Breast epithelium (tissue), 4 donors: ENCODE data around the gene GRIN1. TPM values are rescaled to one million over a fixed set of nuclear protein-coding genes. Genes with fewer than 3 reads are reported as not detected.

Experiments
- DNase-seq, 2 donors: peaks; one replicate each; pipeline ENCODE4 v3.0.0-alpha.2; 2019; ENCODE audit warnings: low spot score in 2 of 2
- H3K27ac ChIP-seq, 2 donors: fragments of 200-600 bp; sonication (generic) in 1 of 2; one replicate each; pipeline ENCODE4 v1.5.1; 2016 to 2019; ENCODE audit warnings: mild to moderate bottlenecking in 1 of 2
- H3K27me3 ChIP-seq, 2 donors: fragments of 200-600 bp; sonication (generic) in 1 of 2; one replicate each; pipeline versions ENCODE4 v1.5.1 to v1.6.0; 2017 to 2019; ENCODE audit warnings: control low read depth in 1 of 2, mild to moderate bottlenecking in 1 of 2
- H3K36me3 ChIP-seq: fragments of 200-600 bp; one replicate; pipeline ENCODE4 v1.5.1; 2019
- H3K4me1 ChIP-seq, 2 donors: fragments of 200-600 bp; sonication (generic); one replicate each; pipeline ENCODE4 v1.5.1; 2016 to 2019; ENCODE audit warnings: control low read depth in 1 of 2
- H3K4me3 ChIP-seq, 3 donors: fragments of 200-600 bp; sonication (generic); 1 replicate in 2 of 3; 2 replicates in 1 of 3; pipeline ENCODE4 v1.5.1; 2016 to 2019; ENCODE audit warnings: mild to moderate bottlenecking in 3 of 3, moderate library complexity in 2 of 3
- H3K9me3 ChIP-seq, 2 donors: fragments of 200-600 bp; sonication (generic) in 1 of 2; one replicate each; pipeline ENCODE4 v1.5.1; 2016 to 2019; ENCODE audit warnings: control low read depth in 1 of 2
- POLR2A ChIP-seq: fragments of 450-650 bp; IDR thresholded peaks from one replicate; pipeline ENCODE4 v1.6.1; 2016; ENCODE audit warnings: antibody characterized with exemption, mild to moderate bottlenecking, moderate library complexity
- POLR2AphosphoS5 ChIP-seq, 3 donors: sonication (generic); formaldehyde crosslinking; IDR thresholded peaks; one replicate each; pipeline ENCODE4 v1.6.1; 2017; ENCODE audit warnings: antibody characterized with exemption in 3 of 3
- intact Hi-C: fragments of 100-400 bp; cut with DNase I; formaldehyde crosslinking; loops from one replicate; pipeline ENCODE4 v1.15.1; 2023; ENCODE audit warnings: low total_unique reads
- total RNA-seq, 3 donors: library from RNA; depleted of rRNA; stranded (reverse); fragments of >200 nt; gene quantifications; one replicate each; pipeline ENCODE4 v1.1.0, GENCODE V29; 2016
- TF ChIP-seq, protein P1 (sequence below), 3 donors: fragments of 450-650 bp; IDR thresholded peaks; one replicate each; pipeline ENCODE4 v1.5.1; 2016 to 2017; ENCODE audit warnings: antibody characterized with exemption in 3 of 3, mild to moderate bottlenecking in 3 of 3, moderate library complexity in 3 of 3

GRIN1 gene
- total RNA-seq, 3 donors from 2014 or later = 1.3 to 1.9 TPM; not detected in 1

DNA sequence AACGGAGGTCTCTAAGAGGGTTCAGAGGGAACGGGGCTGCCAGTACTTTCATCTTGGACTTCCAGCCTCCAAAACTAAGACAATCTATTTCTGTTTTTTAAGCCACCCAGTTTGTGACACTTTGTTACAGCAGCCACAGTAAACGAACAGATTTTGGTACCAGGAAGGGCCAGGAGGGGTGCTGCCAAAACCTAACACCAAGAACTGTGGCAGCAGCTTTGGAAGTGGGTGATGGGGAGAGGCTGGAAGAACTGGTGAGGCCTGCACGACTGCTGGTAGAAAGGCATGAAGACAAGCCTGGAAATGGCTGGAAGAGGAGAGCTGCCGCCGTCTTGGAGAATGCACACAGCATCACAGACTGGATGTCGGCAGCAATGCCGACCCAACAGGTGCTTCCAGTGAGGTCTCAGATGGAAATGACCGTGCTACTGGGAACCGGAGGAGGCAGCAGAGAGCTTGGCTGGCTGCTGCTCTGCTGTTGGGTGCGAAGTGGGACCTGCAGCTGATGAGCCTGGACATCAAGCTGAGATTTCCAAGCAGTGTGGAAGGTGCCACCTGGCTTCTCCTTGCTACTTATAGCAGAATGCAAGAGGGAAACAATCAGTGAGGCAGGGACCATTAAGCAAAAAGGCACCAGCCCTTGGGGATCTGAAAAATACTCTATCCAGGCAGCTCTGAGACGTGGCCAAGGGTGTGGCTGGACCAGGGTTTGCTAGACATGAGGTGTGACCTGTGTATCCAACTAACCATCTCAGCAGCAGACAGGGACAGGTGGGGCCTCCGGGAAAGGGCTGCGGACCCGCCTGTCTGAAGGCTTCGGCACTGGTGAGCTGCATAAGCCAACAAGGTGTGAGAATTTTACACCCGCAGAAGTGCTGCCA is 37.6 kb downstream of the GRIN1 start:
- peaks cover 10 to 11% of the 10 kb centered on the region in 2 donors for H3K4me1 ChIP-seq
- no peaks in the 10 kb centered on the region for H3K27me3 ChIP-seq
- intact Hi-C loops = no loop called here
- no peak for DNase-seq
- TF ChIP-seq, protein P1, sequence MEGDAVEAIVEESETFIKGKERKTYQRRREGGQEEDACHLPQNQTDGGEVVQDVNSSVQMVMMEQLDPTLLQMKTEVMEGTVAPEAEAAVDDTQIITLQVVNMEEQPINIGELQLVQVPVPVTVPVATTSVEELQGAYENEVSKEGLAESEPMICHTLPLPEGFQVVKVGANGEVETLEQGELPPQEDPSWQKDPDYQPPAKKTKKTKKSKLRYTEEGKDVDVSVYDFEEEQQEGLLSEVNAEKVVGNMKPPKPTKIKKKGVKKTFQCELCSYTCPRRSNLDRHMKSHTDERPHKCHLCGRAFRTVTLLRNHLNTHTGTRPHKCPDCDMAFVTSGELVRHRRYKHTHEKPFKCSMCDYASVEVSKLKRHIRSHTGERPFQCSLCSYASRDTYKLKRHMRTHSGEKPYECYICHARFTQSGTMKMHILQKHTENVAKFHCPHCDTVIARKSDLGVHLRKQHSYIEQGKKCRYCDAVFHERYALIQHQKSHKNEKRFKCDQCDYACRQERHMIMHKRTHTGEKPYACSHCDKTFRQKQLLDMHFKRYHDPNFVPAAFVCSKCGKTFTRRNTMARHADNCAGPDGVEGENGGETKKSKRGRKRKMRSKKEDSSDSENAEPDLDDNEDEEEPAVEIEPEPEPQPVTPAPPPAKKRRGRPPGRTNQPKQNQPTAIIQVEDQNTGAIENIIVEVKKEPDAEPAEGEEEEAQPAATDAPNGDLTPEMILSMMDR (IDR thresholded peaks at IDR 0.05) = peak in 2 of 3 donors; percentile 51 to 58
- no peak for TF ChIP-seq POLR2AphosphoS5 (IDR thresholded peaks at IDR 0.05)
- no peak overlapping the region for H3K27ac ChIP-seq
- H3K36me3 ChIP-seq = peaks cover 3% of the 10 kb centered on the region
- no peak overlapping the region for H3K4me3 ChIP-seq
- H3K9me3 ChIP-seq = no peaks in the 10 kb centered on the region

DNA sequence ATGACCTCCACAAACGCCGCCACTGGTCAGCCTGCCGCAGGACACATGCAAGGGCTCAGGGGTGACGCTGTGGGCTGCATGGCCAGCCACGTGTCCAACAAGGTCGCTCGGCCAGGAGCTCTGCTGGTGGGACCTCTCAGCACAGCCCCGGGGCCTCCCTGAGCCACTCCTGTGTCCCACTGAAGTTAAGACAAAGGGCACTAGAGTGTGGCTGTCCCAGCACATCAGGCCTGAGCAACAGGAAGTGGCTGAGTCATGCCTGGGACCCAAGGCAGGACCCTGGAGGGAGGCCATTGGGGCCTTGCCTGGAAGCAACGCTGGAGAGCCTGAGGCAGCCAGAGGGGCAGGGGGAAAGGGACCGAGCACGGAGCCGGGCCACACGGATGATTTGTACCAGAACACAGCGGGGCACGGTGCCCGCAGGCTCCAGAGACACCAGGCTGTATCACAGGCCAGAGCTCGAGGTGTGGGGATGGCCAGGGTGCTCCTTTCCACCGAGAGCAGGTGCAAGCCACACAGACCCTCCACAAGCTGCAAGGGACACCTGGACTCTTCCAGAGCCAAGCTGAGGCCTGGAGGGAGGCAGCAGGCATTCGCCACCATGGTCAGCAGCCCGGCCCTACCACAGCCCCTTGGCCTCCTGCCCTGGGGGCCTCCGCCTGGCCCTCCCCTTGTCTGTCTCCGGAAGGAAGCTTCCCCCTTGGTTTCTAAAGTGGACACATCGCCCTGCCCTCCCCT is 39.4 kb downstream of the GRIN1 start:
- Histone ChIP-seq H3K27me3 (no peaks in the 10 kb centered on the region), H3K36me3 (peaks cover 4% of the 10 kb centered on the region), H3K4me3 (no peak overlapping the region), H3K27ac (no peak overlapping the region), H3K9me3 (no peaks in the 10 kb centered on the region), H3K4me1 (peaks cover 0 to 3% of the 10 kb centered on the region in 2 donors)
- DNase-seq = no peak
- intact Hi-C loops = no loop called here
- TF ChIP-seq POLR2A (no peak), POLR2AphosphoS5 (IDR thresholded peaks at IDR 0.05) (no peak)
- TF ChIP-seq, protein P1 (IDR thresholded peaks at IDR 0.05) = no peak

DNA sequence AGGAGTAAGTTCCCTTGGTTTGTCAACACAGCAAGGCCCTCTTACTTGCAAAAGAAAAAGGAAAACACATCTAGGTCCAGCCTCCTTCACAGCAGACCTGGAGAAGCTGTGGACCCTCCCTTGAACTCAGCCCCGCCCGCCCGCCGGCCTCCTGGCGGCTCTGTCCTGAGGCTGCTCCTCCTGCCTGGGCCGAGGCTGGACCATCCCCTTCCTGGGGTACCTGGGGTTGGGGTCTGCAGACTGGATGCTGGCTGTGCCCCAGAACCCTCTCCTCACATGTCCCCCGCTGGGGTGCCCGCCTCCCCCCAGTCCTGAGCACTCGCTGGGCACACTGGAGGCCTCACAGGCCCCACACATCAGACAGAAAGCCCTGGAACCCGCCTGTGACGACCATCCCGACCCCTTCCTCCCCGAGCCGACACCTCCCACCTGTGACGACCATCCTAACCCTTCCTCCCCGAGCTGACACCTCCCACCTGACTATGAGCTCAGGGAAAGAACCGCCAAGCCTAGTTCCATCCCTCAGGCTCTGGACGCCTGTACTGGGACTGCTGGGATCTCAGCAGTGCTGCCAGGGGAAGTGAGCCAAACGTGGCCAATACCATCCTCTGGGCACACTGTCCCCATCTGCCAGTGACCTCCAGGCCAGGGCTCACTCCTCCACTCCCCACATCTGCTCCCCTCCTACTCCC is 40.1 kb downstream of the GRIN1 start:
- Histone ChIP-seq H3K4me3 (no peak overlapping the region), H3K9me3 (no peaks in the 10 kb centered on the region), H3K27me3 (no peaks in the 10 kb centered on the region), H3K27ac (no peak overlapping the region), H3K36me3 (peaks cover 4% of the 10 kb centered on the region), H3K4me1 (no peaks in the 10 kb centered on the region)
- TF ChIP-seq POLR2AphosphoS5 (IDR thresholded peaks at IDR 0.05) = no peak
- TF ChIP-seq POLR2A = no peak
- TF ChIP-seq, protein P1 (IDR thresholded peaks at IDR 0.05) = no peak
- DNase-seq = no peak
- intact Hi-C loops = no loop called here

DNA sequence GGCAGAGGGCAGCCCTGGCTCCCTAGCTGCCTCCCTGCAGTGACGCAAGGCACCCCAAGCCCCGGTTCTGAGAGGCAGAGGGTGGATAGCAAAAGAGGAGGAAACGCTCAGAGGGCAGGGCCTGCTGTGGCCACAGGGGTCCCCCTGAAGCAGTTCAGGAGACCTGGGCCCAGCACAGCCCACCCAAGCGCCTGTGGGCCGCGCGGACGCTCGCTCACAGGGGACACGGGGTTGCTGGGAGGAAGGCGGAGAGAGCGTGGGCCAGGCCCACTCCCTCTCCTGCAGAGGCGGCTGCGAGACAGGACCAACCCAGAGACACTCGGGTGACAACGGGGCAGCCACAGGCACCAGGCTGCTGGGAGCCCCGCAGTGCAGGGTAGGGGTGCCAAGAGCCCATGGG is 40.8 kb downstream of the GRIN1 start:
- Histone ChIP-seq H3K27me3 (no peaks in the 10 kb centered on the region), H3K27ac (no peak overlapping the region), H3K4me3 (no peak overlapping the region), H3K4me1 (no peaks in the 10 kb centered on the region), H3K36me3 (peaks cover 4% of the 10 kb centered on the region), H3K9me3 (no peaks in the 10 kb centered on the region)
- TF ChIP-seq POLR2A = no peak
- TF ChIP-seq, protein P1 (IDR thresholded peaks at IDR 0.05) = no peak
- no peak for TF ChIP-seq POLR2AphosphoS5 (IDR thresholded peaks at IDR 0.05)
- intact Hi-C loops = no loop called here
- no peak for DNase-seq
